ENCODE data around the gene IMPG2.

DNA sequence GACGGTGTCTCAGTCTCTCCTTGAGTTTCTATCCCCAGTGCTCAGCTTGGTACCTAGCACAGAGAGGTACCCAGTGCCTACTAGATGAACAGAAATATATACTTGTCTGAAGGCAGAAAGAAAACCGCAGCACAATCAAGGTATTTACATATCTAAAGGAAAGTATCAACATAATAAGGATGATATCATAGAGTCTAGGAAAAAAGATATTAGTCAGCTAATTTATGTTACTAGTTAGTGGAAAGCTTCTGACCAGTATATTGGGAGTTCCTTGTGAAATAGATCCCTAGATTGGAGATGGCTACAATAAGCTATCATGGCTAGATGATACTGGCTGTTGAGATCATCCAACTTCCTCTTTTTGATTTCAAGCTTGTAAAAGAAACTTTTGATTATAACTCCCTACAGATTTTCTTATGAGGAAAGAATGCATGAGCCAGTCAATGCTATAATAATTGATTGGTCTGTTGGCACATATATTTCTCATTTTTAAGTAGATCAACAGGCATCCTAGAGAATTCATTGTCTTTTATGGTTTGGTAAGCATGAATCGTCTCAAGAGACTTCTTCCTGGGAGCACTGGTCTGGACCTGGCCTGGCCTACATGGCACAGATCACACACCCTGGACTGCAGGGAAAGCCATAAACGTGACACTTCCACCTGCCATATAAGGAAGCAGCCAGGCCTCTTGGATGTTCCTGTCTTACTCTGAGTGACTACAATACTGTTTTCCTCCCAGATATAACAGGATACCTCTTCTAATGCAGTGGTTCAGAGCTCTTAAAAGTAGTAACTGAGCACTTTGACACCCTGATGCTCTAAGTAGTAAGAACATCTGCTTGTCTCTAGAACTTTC, 60.7 kb downstream of the IMPG2 start:
- TF ChIP-seq, protein P1, sequence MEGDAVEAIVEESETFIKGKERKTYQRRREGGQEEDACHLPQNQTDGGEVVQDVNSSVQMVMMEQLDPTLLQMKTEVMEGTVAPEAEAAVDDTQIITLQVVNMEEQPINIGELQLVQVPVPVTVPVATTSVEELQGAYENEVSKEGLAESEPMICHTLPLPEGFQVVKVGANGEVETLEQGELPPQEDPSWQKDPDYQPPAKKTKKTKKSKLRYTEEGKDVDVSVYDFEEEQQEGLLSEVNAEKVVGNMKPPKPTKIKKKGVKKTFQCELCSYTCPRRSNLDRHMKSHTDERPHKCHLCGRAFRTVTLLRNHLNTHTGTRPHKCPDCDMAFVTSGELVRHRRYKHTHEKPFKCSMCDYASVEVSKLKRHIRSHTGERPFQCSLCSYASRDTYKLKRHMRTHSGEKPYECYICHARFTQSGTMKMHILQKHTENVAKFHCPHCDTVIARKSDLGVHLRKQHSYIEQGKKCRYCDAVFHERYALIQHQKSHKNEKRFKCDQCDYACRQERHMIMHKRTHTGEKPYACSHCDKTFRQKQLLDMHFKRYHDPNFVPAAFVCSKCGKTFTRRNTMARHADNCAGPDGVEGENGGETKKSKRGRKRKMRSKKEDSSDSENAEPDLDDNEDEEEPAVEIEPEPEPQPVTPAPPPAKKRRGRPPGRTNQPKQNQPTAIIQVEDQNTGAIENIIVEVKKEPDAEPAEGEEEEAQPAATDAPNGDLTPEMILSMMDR (IDR thresholded peaks at IDR 0.05), result no peak
- no peak for TF ChIP-seq EZH2 (IDR thresholded peaks at IDR 0.05; ENCODE audit: borderline replicate concordance, insufficient read depth, low read depth, low read length, poor library complexity, severe bottlenecking)
